Endothelial cell of umbilical vein (primary cell): ENCODE data around the gene RNASEH2B. TPM values are rescaled to one million over a fixed set of nuclear protein-coding genes. Genes with fewer than 3 reads are reported as not detected.

Experiments
- BruUV-seq: library from RNA; stranded (reverse); fragments of 400-500 nt; replicated peaks from 2 replicates; lab custom pipeline; 2021; lab: Mats Ljungman, UMichigan
- CTCF ChIA-PET: fragments of 300-600, 350-600 bp; sonication (Branson Sonifier 250); formaldehyde crosslinking; loops from one replicate; lab custom pipeline; 2021; ENCODE audit warnings: antibody characterized with exemption, inconsistent platforms; lab: Charles Lee
- POLR2A ChIA-PET: fragments of 300-600, 350-600 bp; sonication (Branson Sonifier 250); formaldehyde crosslinking; loops from one replicate; lab custom pipeline; 2021; ENCODE audit warnings: antibody characterized with exemption, inconsistent platforms; lab: Charles Lee
- DNase-seq: peaks from one replicate; pipeline ENCODE4 v3.0.0-alpha.2; 2011; ENCODE audit warnings: low read depth, low spot score
- FAIRE-seq: peaks from 2 replicates; lab custom pipeline; 2011; peaks lifted over from hg19 to GRCh38; lab: Jason Lieb, UNC
- H2AFZ ChIP-seq: 2 replicates; pipeline ENCODE4 v1.6.0; 2012; ENCODE audit warnings: low read depth, low read length, control low read depth, inconsistent platforms
- H3K27ac ChIP-seq: 2 replicates; pipeline ENCODE4 v1.5.1; 2011; ENCODE audit warnings: low read depth, mild to moderate bottlenecking, control low read depth, low read length, moderate library complexity; ENCODE audit not compliant: insufficient read depth
- H3K27me3 ChIP-seq, 2 experiments: 2 replicates each; pipeline versions ENCODE4 v1.6.0 to v1.6.1; 2011; ENCODE audit warnings: low read length in 2 of 2, mixed read lengths in 1 of 2; ENCODE audit not compliant: control insufficient read depth in 2 of 2, insufficient read depth in 2 of 2
- H3K36me3 ChIP-seq, 2 experiments: 2 replicates in 1 of 2; 3 replicates in 1 of 2; pipeline ENCODE4 v1.5.1; 2011; ENCODE audit warnings: low read length in 2 of 2, mild to moderate bottlenecking in 1 of 2, moderate library complexity in 1 of 2; ENCODE audit not compliant: control insufficient read depth in 2 of 2, insufficient read depth in 2 of 2; ENCODE audit errors: extremely low read depth in 1 of 2
- H3K4me1 ChIP-seq: 3 replicates; pipeline ENCODE4 v1.5.1; 2011; ENCODE audit warnings: mild to moderate bottlenecking, low read length; ENCODE audit not compliant: control insufficient read depth, insufficient read depth; ENCODE audit errors: extremely low read depth
- H3K4me2 ChIP-seq: 2 replicates; pipeline ENCODE4 v1.6.1; 2011; ENCODE audit warnings: low read length, control low read depth, mixed read lengths; ENCODE audit not compliant: insufficient read depth
- H3K4me3 ChIP-seq, 3 experiments: fragments of 200-600 bp in 1 of 3; sonication (generic), shearing (Covaris generic) in 1 of 3; replicated peaks in 1 of 3; 2 replicates each; pipeline ENCODE4 v1.5.1; 2011 to 2016; ENCODE audit warnings: control low read depth in 3 of 3, low read length in 3 of 3, mild to moderate bottlenecking in 2 of 3, inconsistent platforms in 1 of 3, low read depth in 1 of 3, moderate library complexity in 1 of 3; ENCODE audit not compliant: insufficient read depth in 1 of 3
- H3K79me2 ChIP-seq: 2 replicates; pipeline ENCODE4 v1.6.0; 2012; ENCODE audit warnings: low read length, inconsistent platforms; ENCODE audit not compliant: control insufficient read depth, insufficient read depth
- H3K9ac ChIP-seq: replicated peaks from 2 replicates; pipeline ENCODE3; 2011; ENCODE audit warnings: low read length, control low read depth; ENCODE audit not compliant: insufficient read depth; ENCODE audit errors: extremely low read depth
- H3K9me1 ChIP-seq: replicated peaks from 3 replicates; pipeline ENCODE4 v1.6.0; 2011; ENCODE audit warnings: mild to moderate bottlenecking, low read length; ENCODE audit not compliant: control insufficient read depth, insufficient read depth; ENCODE audit errors: extremely low read depth
- H3K9me3 ChIP-seq: replicated peaks from 2 replicates; pipeline ENCODE4 v1.5.1; 2012; ENCODE audit warnings: low read length, inconsistent platforms; ENCODE audit not compliant: control insufficient read depth, insufficient read depth
- H4K20me1 ChIP-seq: replicated peaks from 2 replicates; pipeline ENCODE3; 2011; ENCODE audit warnings: mild to moderate bottlenecking, low read length; ENCODE audit not compliant: control insufficient read depth, insufficient read depth; ENCODE audit errors: extremely low read depth
- EZH2 ChIP-seq: IDR thresholded peaks from 2 replicates; pipeline ENCODE4 v1.6.1; 2012; ENCODE audit warnings: borderline replicate concordance, low read depth, mild to moderate bottlenecking, moderate library complexity, low read length, inconsistent platforms; ENCODE audit not compliant: severe bottlenecking
- FOS ChIP-seq: IDR thresholded peaks from 2 replicates; pipeline ENCODE4 v1.6.1; 2011; ENCODE audit warnings: mild to moderate bottlenecking, low read length, moderate library complexity, borderline replicate concordance; ENCODE audit not compliant: insufficient read depth
- JUN ChIP-seq: IDR thresholded peaks from 2 replicates; pipeline ENCODE4 v1.6.1; 2011; ENCODE audit warnings: borderline replicate concordance, low read depth; ENCODE audit not compliant: insufficient read length, insufficient read depth
- MYC ChIP-seq: IDR thresholded peaks from one replicate; pipeline ENCODE4 v1.6.1; 2011; ENCODE audit warnings: mild to moderate bottlenecking, low read depth, low read length
- dilution Hi-C: fragments of 300-500 bp; cut with MboI; formaldehyde crosslinking; loops from one replicate; pipeline ENCODE4 v1.15.0; 2019; ENCODE audit warnings: low sequenced_read_pairs; ENCODE audit not compliant: extremely low pct_ligation_motif_present
- intact Hi-C: fragments of 100-400 bp; cut with micrococcal nuclease; formaldehyde crosslinking; loops from one replicate; pipeline ENCODE4 v1.10.0; 2022
- polyA plus RNA-seq, 4 experiments: library from polyadenylated mRNA; depleted of rRNA in 3 of 4; stranded (reverse) in 3 of 4; unstranded in 1 of 4; fragments of >200 nt; gene quantifications; 2 replicates each; pipeline versions ENCODE4 v1.2.1 to v1.2.3, GENCODE V29; 2011 to 2012; ENCODE audit warnings: missing spikeins in 1 of 4
- total RNA-seq: library from RNA; stranded (reverse); gene quantifications from 2 replicates; pipeline ENCODE4 v1.2.3, GENCODE V29; 2021
- TF ChIP-seq, protein P1 (sequence below), 2 donors: IDR thresholded peaks; 1 replicate in 1 of 2; 2 replicates in 1 of 2; pipeline ENCODE4 v1.5.1; 2011; ENCODE audit warnings: low read length in 2 of 2, mild to moderate bottlenecking in 2 of 2, moderate library complexity in 2 of 2, control low read depth in 1 of 2, inconsistent platforms in 1 of 2, low read depth in 1 of 2; ENCODE audit not compliant: insufficient read depth in 1 of 2; ENCODE audit errors: extremely low read depth in 1 of 2

RNASEH2B gene
- total and polyA plus RNA-seq, 2 donors (not counting 3 experiments of a cell fraction or from before 2014, with no cell fraction given), result 8.9 to 25.1 TPM

GRCh38 chr13:51002736-51003135 lies 93.1 kb downstream of the RNASEH2B start:
- H3K27me3 ChIP-seq, result peaks cover 2 to 3% of the 10 kb centered on the region in 2 experiments
- intact Hi-C loops, result no loop called here
- FAIRE-seq (no peak), DNase-seq (no peak)
- H3K9ac ChIP-seq, result no peak overlapping the region
- dilution Hi-C loops, result no loop called here
- no peaks in the 10 kb centered on the region for H4K20me1 ChIP-seq
- H3K9me3 ChIP-seq, result no peaks in the 10 kb centered on the region
- TF ChIP-seq JUN, result no peak
- TF ChIP-seq, protein P1, sequence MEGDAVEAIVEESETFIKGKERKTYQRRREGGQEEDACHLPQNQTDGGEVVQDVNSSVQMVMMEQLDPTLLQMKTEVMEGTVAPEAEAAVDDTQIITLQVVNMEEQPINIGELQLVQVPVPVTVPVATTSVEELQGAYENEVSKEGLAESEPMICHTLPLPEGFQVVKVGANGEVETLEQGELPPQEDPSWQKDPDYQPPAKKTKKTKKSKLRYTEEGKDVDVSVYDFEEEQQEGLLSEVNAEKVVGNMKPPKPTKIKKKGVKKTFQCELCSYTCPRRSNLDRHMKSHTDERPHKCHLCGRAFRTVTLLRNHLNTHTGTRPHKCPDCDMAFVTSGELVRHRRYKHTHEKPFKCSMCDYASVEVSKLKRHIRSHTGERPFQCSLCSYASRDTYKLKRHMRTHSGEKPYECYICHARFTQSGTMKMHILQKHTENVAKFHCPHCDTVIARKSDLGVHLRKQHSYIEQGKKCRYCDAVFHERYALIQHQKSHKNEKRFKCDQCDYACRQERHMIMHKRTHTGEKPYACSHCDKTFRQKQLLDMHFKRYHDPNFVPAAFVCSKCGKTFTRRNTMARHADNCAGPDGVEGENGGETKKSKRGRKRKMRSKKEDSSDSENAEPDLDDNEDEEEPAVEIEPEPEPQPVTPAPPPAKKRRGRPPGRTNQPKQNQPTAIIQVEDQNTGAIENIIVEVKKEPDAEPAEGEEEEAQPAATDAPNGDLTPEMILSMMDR (IDR thresholded peaks at IDR 0.05; ENCODE audit: extremely low read depth in 1 of 2, insufficient read depth in 1 of 2, low read depth in 1 of 2, low read length in 2 of 2), result no peak
- no peak for TF ChIP-seq FOS
- TF ChIP-seq EZH2, result no peak
- no peak for TF ChIP-seq MYC
- H3K4me3 ChIP-seq, result no peak overlapping the region
- H3K4me1 ChIP-seq, result no peaks in the 10 kb centered on the region
- CTCF ChIA-PET, result no interaction called here
- H2AFZ ChIP-seq, result no peak overlapping the region
- no peaks in the 10 kb centered on the region for H3K9me1 ChIP-seq
- no peak overlapping the region for H3K27ac ChIP-seq
- no TSS peak for BruUV-seq
- no peaks in the 10 kb centered on the region for H3K36me3 ChIP-seq
- H3K79me2 ChIP-seq, result no peaks in the 10 kb centered on the region
- POLR2A ChIA-PET, result no interaction called here
- no peak overlapping the region for H3K4me2 ChIP-seq

DNA sequence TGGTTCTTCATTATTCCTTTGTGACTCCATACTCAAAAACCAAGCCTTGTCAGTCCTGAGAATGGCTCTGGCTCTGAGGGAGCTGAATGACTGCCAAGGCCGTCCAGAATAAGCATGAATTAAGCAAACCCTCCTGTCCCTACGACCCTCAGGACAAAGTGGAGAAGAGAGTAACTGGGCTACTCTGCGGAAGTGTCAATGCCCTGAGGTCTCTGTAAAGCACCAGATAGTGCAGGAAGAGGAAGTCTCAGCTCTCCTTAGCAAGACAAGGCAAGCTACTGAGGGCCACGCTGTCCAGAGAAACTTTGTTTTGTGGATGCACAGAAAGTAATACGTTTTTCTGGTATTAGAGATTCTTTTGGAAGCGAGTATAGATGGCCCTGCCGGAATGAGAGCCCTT lies 94.1 kb downstream of the RNASEH2B start:
- Histone ChIP-seq H3K4me1 (no peaks in the 10 kb centered on the region), H3K27ac (no peak overlapping the region), H3K4me2 (no peak overlapping the region), H2AFZ (no peak overlapping the region), H3K9me1 (no peaks in the 10 kb centered on the region), H3K9me3 (no peaks in the 10 kb centered on the region), H3K4me3 (no peak overlapping the region), H3K36me3 (no peaks in the 10 kb centered on the region), H3K9ac (no peak overlapping the region), H3K27me3 (peaks cover 2 to 3% of the 10 kb centered on the region in 2 experiments), H4K20me1 (no peaks in the 10 kb centered on the region), H3K79me2 (no peaks in the 10 kb centered on the region)
- dilution Hi-C loops, result no loop called here
- no peak for FAIRE-seq
- no TSS peak for BruUV-seq
- POLR2A ChIA-PET, result no interaction called here
- intact Hi-C loops, result no loop called here
- no peak for DNase-seq
- no peak for TF ChIP-seq FOS
- TF ChIP-seq, protein P1 (IDR thresholded peaks at IDR 0.05; ENCODE audit: extremely low read depth in 1 of 2, insufficient read depth in 1 of 2, low read depth in 1 of 2, low read length in 2 of 2), result no peak
- TF ChIP-seq MYC, result no peak
- CTCF ChIA-PET, result interaction anchor here (1.1 kb wide), 1 partner anchor 12 kb away, joined by 3 read pairs; no protein-coding TSS in a partner anchor
